Tibial nerve (tissue), 3 donors: Measurements from ENCODE around the gene EMX2.
"Not testable (repeated sequence)": the region's sequence is repeated elsewhere in the genome, so short reads cannot be mapped to it uniquely, and the experiment has no call there.

Source experiments
- EP300 ChIP-seq, 2 donors: sonication (generic); formaldehyde crosslinking; IDR thresholded peaks; one replicate each; pipeline ENCODE4 v1.6.1; 2017; ENCODE audit warnings: antibody characterized with exemption in 2 of 2, mild to moderate bottlenecking in 1 of 2
- POLR2A ChIP-seq, 2 donors: fragments of 450-650 bp; IDR thresholded peaks; one replicate each; pipeline ENCODE4 v1.6.1; 2017; ENCODE audit warnings: antibody characterized with exemption in 2 of 2, mild to moderate bottlenecking in 2 of 2, moderate library complexity in 2 of 2

GRCh38 chr10:117584831-117585230 lies 42.3 kb downstream of the EMX2 start:
- not testable (repeated sequence) for TF ChIP-seq EP300, POLR2A (IDR thresholded peaks at IDR 0.05)
